Caco-2 (cell line): ENCODE measurements around the gene EGFL7. TPM values are rescaled to one million over a fixed set of nuclear protein-coding genes. Genes with fewer than 3 reads are reported as not detected.

Experiments used
- BruUV-seq: library from RNA; stranded (reverse); fragments of 400-500 nt; replicated peaks from 2 replicates; lab custom pipeline; 2021; lab: Mats Ljungman, UMichigan
- CTCF ChIA-PET: fragments of 300-600 bp; sonication (Branson Sonifier 250); formaldehyde crosslinking; loops from one replicate; lab custom pipeline; 2022; ENCODE audit warnings: antibody characterized with exemption; lab: Charles Lee
- POLR2A ChIA-PET: fragments of 300-600 bp; sonication (Branson Sonifier 250); formaldehyde crosslinking; loops from one replicate; lab custom pipeline; 2022; ENCODE audit warnings: antibody characterized with exemption; lab: Charles Lee
- DNase-seq, 2 experiments: peaks; one replicate each; pipeline versions ENCODE4 v3.0.0 to v3.0.0-alpha.2; 2020 to 2022
- H3K27me3 ChIP-seq: replicated peaks from 2 replicates; pipeline ENCODE4 v1.6.0; 2011; ENCODE audit warnings: low read length; ENCODE audit not compliant: control insufficient read depth, insufficient read depth
- H3K36me3 ChIP-seq: 2 replicates; pipeline ENCODE4 v1.5.1; 2011; ENCODE audit warnings: low read length; ENCODE audit not compliant: control insufficient read depth, insufficient read depth
- H3K4me1 ChIP-seq: fragments of 250-450 bp; sonication (Bioruptor Pico); 2 replicates; pipeline ENCODE4 v1.5.1; 2020; ENCODE audit warnings: mild to moderate bottlenecking
- H3K4me3 ChIP-seq: 2 replicates; pipeline ENCODE4 v1.5.1; 2011; ENCODE audit warnings: low read depth, mild to moderate bottlenecking, control low read depth, low read length
- H3K9me3 ChIP-seq: fragments of 250-450 bp; sonication (Bioruptor Pico); 2 replicates; pipeline ENCODE4 v1.5.1; 2020; ENCODE audit warnings: mild to moderate bottlenecking, moderate library complexity
- H3K27ac Mint-ChIP-seq: one replicate; pipeline ENCODE4 v1.8.0; 2022; ENCODE audit warnings: mixed read lengths; ENCODE audit not compliant: unreplicated experiment
- H3K27me3 Mint-ChIP-seq: one replicate; pipeline ENCODE4 v1.8.0; 2022; ENCODE audit warnings: mixed read lengths; ENCODE audit not compliant: insufficient read depth, unreplicated experiment
- H3K36me3 Mint-ChIP-seq: one replicate; pipeline ENCODE4 v1.8.0; 2022; ENCODE audit warnings: mild to moderate bottlenecking, mixed read lengths; ENCODE audit not compliant: insufficient read depth, unreplicated experiment
- H3K4me1 Mint-ChIP-seq: one replicate; pipeline ENCODE4 v1.8.0; 2022; ENCODE audit warnings: low read depth, mixed read lengths; ENCODE audit not compliant: unreplicated experiment
- H3K4me3 Mint-ChIP-seq: one replicate; pipeline ENCODE4 v1.8.0; 2022; ENCODE audit warnings: mild to moderate bottlenecking, moderate library complexity, mixed read lengths; ENCODE audit not compliant: unreplicated experiment
- H3K9me3 Mint-ChIP-seq: one replicate; pipeline ENCODE4 v1.8.0; 2022; ENCODE audit warnings: mixed read lengths; ENCODE audit not compliant: unreplicated experiment
- intact Hi-C: fragments of 100-400 bp; cut with micrococcal nuclease; formaldehyde crosslinking; loops from one replicate; pipeline ENCODE4 v1.10.0; 2022; ENCODE audit not compliant: unreplicated experiment
- total RNA-seq: library from RNA; stranded (reverse); gene quantifications from 2 replicates; pipeline ENCODE4 v1.2.3, GENCODE V29; 2022
- TF ChIP-seq, protein P1 (sequence below), 2 experiments: fragments of 200-600 bp in 1 of 2; IDR thresholded peaks; 1 replicate in 1 of 2; 2 replicates in 1 of 2; pipeline versions ENCODE4 v1.5.1 to v1.8.0; 2011 to 2022; ENCODE audit warnings: antibody characterized with exemption in 1 of 2, control low read depth in 1 of 2, inconsistent platforms in 1 of 2, low read depth in 1 of 2, low read length in 1 of 2, mild to moderate bottlenecking in 1 of 2, moderate library complexity in 1 of 2; ENCODE audit not compliant: insufficient read depth in 1 of 2, severe bottlenecking in 1 of 2, unreplicated experiment in 1 of 2

EGFL7 gene
- total RNA-seq, 1 experiment from 2014 or later = 30.2 TPM

- Mint-ChIP-seq H3K4me3 (peak overlapping the region; percentile 79), H3K4me1 (no peaks in the 10 kb centered on the region), H3K36me3 (no peaks in the 10 kb centered on the region), H3K9me3 (no peaks in the 10 kb centered on the region), H3K27ac (peak overlapping the region; percentile 66), H3K27me3 (no peaks in the 10 kb centered on the region)
- TF ChIP-seq, protein P1, sequence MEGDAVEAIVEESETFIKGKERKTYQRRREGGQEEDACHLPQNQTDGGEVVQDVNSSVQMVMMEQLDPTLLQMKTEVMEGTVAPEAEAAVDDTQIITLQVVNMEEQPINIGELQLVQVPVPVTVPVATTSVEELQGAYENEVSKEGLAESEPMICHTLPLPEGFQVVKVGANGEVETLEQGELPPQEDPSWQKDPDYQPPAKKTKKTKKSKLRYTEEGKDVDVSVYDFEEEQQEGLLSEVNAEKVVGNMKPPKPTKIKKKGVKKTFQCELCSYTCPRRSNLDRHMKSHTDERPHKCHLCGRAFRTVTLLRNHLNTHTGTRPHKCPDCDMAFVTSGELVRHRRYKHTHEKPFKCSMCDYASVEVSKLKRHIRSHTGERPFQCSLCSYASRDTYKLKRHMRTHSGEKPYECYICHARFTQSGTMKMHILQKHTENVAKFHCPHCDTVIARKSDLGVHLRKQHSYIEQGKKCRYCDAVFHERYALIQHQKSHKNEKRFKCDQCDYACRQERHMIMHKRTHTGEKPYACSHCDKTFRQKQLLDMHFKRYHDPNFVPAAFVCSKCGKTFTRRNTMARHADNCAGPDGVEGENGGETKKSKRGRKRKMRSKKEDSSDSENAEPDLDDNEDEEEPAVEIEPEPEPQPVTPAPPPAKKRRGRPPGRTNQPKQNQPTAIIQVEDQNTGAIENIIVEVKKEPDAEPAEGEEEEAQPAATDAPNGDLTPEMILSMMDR (IDR thresholded peaks at IDR 0.05; ENCODE audit: insufficient read depth in 1 of 2, low read depth in 1 of 2, low read length in 1 of 2, severe bottlenecking in 1 of 2, unreplicated experiment in 1 of 2) = no peak
- POLR2A ChIA-PET = no interaction called here
- no peak for DNase-seq
- Histone ChIP-seq H3K36me3 (no peaks in the 10 kb centered on the region), H3K9me3 (no peaks in the 10 kb centered on the region), H3K4me3 (peak overlapping the region; percentile 71), H3K4me1 (peaks cover 34% of the 10 kb centered on the region), H3K27me3 (no peaks in the 10 kb centered on the region)
- CTCF ChIA-PET = interaction anchor here (1.0 kb wide), 1 partner anchor 8 kb away, joined by 3 read pairs; no protein-coding TSS in a partner anchor
- no TSS peak for BruUV-seq
- intact Hi-C loops = no loop called here
Observed at GRCh38 chr9:136686534-136686793, 23.7 kb downstream of the EGFL7 start.

- H3K27ac Mint-ChIP-seq = peak within 1 kb of the TSS; percentile 66
- no peaks in the 10 kb centered on the region for H3K27me3 Mint-ChIP-seq
- no peaks in the 10 kb centered on the region for H3K9me3 ChIP-seq
- intact Hi-C loops = loop anchor here (1.0 kb wide), 1 partner anchor 11 kb away; no protein-coding TSS in a partner anchor
- H3K4me3 ChIP-seq = peak within 1 kb of the TSS; percentile 71
- H3K27me3 ChIP-seq = no peaks in the 10 kb centered on the region
- H3K4me3 Mint-ChIP-seq = peak within 1 kb of the TSS; percentile 79
- ChIA-PET POLR2A (interaction anchor here (0.6 kb wide), 1 partner anchor 11 kb away, joined by 4 read pairs; no protein-coding TSS in a partner anchor), CTCF (interaction anchor here (0.9 to 1.0 kb wide), 2 partner anchors 8 to 11 kb away, joined by 3 read pairs; no protein-coding TSS in a partner anchor)
- no peaks in the 10 kb centered on the region for H3K9me3 Mint-ChIP-seq
- TF ChIP-seq, protein P1 (IDR thresholded peaks at IDR 0.05; ENCODE audit: insufficient read depth in 1 of 2, low read depth in 1 of 2, low read length in 1 of 2, severe bottlenecking in 1 of 2, unreplicated experiment in 1 of 2) = no peak
- H3K4me1 ChIP-seq = peaks cover 34% of the 10 kb centered on the region
- no peaks in the 10 kb centered on the region for H3K36me3 ChIP-seq
- peak; percentile 83 for DNase-seq
- no peaks in the 10 kb centered on the region for H3K4me1 Mint-ChIP-seq
- BruUV-seq = no TSS peak
- no peaks in the 10 kb centered on the region for H3K36me3 Mint-ChIP-seq
Observed at GRCh38 chr9:136686794-136687711, 24.3 kb downstream of the EGFL7 start, which contains the start of gene AGPAT2. AGPAT2 (minus strand) TSS chr9:136687457; CDS start chr9:136687357, 100 bp downstream.

- Mint-ChIP-seq H3K36me3 (no peaks in the 10 kb centered on the region), H3K9me3 (no peaks in the 10 kb centered on the region), H3K4me3 (no peak overlapping the region), H3K4me1 (peaks cover 2% of the 10 kb centered on the region), H3K27me3 (no peaks in the 10 kb centered on the region), H3K27ac (no peak overlapping the region)
- no peak for DNase-seq
- no peak overlapping the region for H3K4me3 ChIP-seq
- ChIA-PET CTCF (interaction anchor here (0.9 to 1.4 kb wide), 2 partner anchors 12 to 16 kb away, joined by 3 to 4 read pairs; no protein-coding TSS in a partner anchor), POLR2A (no interaction called here)
- no peaks in the 10 kb centered on the region for H3K36me3 ChIP-seq
- BruUV-seq = no TSS peak
- TF ChIP-seq, protein P1 (IDR thresholded peaks at IDR 0.05; ENCODE audit: insufficient read depth in 1 of 2, low read depth in 1 of 2, low read length in 1 of 2, severe bottlenecking in 1 of 2, unreplicated experiment in 1 of 2) = no peak
- no peaks in the 10 kb centered on the region for H3K27me3 ChIP-seq
- intact Hi-C loops = loop anchor here (1.0 kb wide), 1 partner anchor 11 kb away; no protein-coding TSS in a partner anchor
- H3K4me1 ChIP-seq = peaks cover 40% of the 10 kb centered on the region
- H3K9me3 ChIP-seq = no peaks in the 10 kb centered on the region
Observed at GRCh38 chr9:136687721-136688223, 25.1 kb downstream of the EGFL7 start.
